H9 (cell line): ENCODE results near the gene KLF16. TPM values are rescaled to one million over a fixed set of nuclear protein-coding genes. Genes with fewer than 3 reads are reported as not detected.

Experiments
- DNase-seq: peaks from one replicate; pipeline ENCODE4 v3.0.0-alpha.2; 2017
- H2AFZ ChIP-seq: one replicate; pipeline ENCODE4 v1.6.1; 2013; ENCODE audit warnings: mild to moderate bottlenecking, low read length, control low read depth, moderate library complexity
- H2AK5ac ChIP-seq: 2 replicates; pipeline ENCODE4 v1.6.1; 2013; ENCODE audit warnings: low read length, control low read depth, mixed read lengths; ENCODE audit not compliant: insufficient read length
- H2BK120ac ChIP-seq: one replicate; pipeline ENCODE4 v1.6.1; 2013; ENCODE audit warnings: low read depth, mild to moderate bottlenecking, low read length, control low read depth, inconsistent platforms; ENCODE audit not compliant: poor library complexity, severe bottlenecking
- H2BK12ac ChIP-seq: 2 replicates; pipeline ENCODE4 v1.6.1; 2013; ENCODE audit warnings: low read length, control low read depth, mixed read lengths, low read depth; ENCODE audit not compliant: insufficient read length
- H2BK15ac ChIP-seq: 2 replicates; pipeline ENCODE4 v1.6.1; 2013; ENCODE audit warnings: low read depth, low read length, control low read depth
- H2BK20ac ChIP-seq: one replicate; pipeline ENCODE4 v1.6.1; 2013; ENCODE audit warnings: low read depth, mild to moderate bottlenecking, low read length, control low read depth, inconsistent platforms; ENCODE audit not compliant: poor library complexity, severe bottlenecking
- H2BK5ac ChIP-seq: 2 replicates; pipeline ENCODE4 v1.6.1; 2013; ENCODE audit warnings: low read length, control low read depth, mixed read lengths; ENCODE audit not compliant: insufficient read length
- H3K14ac ChIP-seq: 2 replicates; pipeline ENCODE4 v1.6.1; 2013; ENCODE audit warnings: low read length, control low read depth; ENCODE audit not compliant: insufficient read depth
- H3K18ac ChIP-seq: 2 replicates; pipeline ENCODE4 v1.6.1; 2013; ENCODE audit warnings: low read depth, mild to moderate bottlenecking, mixed read lengths, low read length, control low read depth; ENCODE audit not compliant: insufficient read length
- H3K23ac ChIP-seq: 2 replicates; pipeline ENCODE4 v1.6.1; 2013; ENCODE audit warnings: low read length, control low read depth, mixed read lengths, low read depth; ENCODE audit not compliant: insufficient read length
- H3K23me2 ChIP-seq: 2 replicates; pipeline ENCODE4 v1.6.1; 2013; ENCODE audit warnings: low read depth, mild to moderate bottlenecking, mixed read lengths, low read length, control low read depth; ENCODE audit not compliant: insufficient read length, poor library complexity, severe bottlenecking
- H3K27ac ChIP-seq: 2 replicates; pipeline ENCODE4 v1.5.1; 2013; ENCODE audit warnings: low read length, control low read depth, mixed read lengths, low read depth; ENCODE audit not compliant: insufficient read length
- H3K27me3 ChIP-seq: 2 replicates; pipeline ENCODE4 v1.6.1; 2013; ENCODE audit warnings: low read length, control low read depth, inconsistent platforms; ENCODE audit not compliant: insufficient read depth
- H3K4ac ChIP-seq: 2 replicates; pipeline ENCODE4 v1.6.1; 2013; ENCODE audit warnings: low read depth, mild to moderate bottlenecking, control low read depth, inconsistent platforms, low read length, moderate library complexity
- H3K4me1 ChIP-seq: 2 replicates; pipeline ENCODE4 v1.6.1; 2013; ENCODE audit warnings: low read length, control low read depth, inconsistent platforms; ENCODE audit not compliant: insufficient read depth
- H3K4me2 ChIP-seq: 2 replicates; pipeline ENCODE4 v1.6.1; 2013; ENCODE audit warnings: low read length, control low read depth, mixed read lengths; ENCODE audit not compliant: insufficient read length, insufficient read depth
- H3K56ac ChIP-seq: 2 replicates; pipeline ENCODE4 v1.6.1; 2013; ENCODE audit warnings: low read depth, mild to moderate bottlenecking, mixed read lengths, low read length, control low read depth; ENCODE audit not compliant: insufficient read length
- H3K79me1 ChIP-seq: 2 replicates; pipeline ENCODE4 v1.6.1; 2013; ENCODE audit warnings: low read depth, mild to moderate bottlenecking, moderate library complexity, low read length, control low read depth, inconsistent platforms; ENCODE audit not compliant: insufficient read depth, poor library complexity, severe bottlenecking
- H3K79me2 ChIP-seq: 2 replicates; pipeline ENCODE4 v1.6.1; 2013; ENCODE audit warnings: low read length, control low read depth, inconsistent platforms; ENCODE audit not compliant: insufficient read depth
- H3K9ac ChIP-seq: 2 replicates; pipeline ENCODE4 v1.6.1; 2013; ENCODE audit warnings: low read length, control low read depth, mixed read lengths; ENCODE audit not compliant: insufficient read length; ENCODE audit errors: extremely low read depth
- H3K9me3 ChIP-seq: one replicate; pipeline ENCODE4 v1.6.1; 2013; ENCODE audit warnings: low read depth, low read length, inconsistent platforms; ENCODE audit not compliant: control insufficient read depth
- H3T11ph ChIP-seq: one replicate; pipeline ENCODE4 v1.6.1; 2013; ENCODE audit warnings: mild to moderate bottlenecking, low read length, control low read depth, inconsistent platforms
- H4K20me1 ChIP-seq: one replicate; pipeline ENCODE4 v1.6.1; 2013; ENCODE audit not compliant: control insufficient read depth, insufficient read length, insufficient read depth
- H4K5ac ChIP-seq: 2 replicates; pipeline ENCODE4 v1.6.1; 2013; ENCODE audit warnings: low read depth, mild to moderate bottlenecking, mixed read lengths, low read length, control low read depth; ENCODE audit not compliant: insufficient read length
- H4K8ac ChIP-seq: replicated peaks from 2 replicates; pipeline ENCODE4 v1.6.1; 2013; ENCODE audit warnings: low read length, control low read depth, mixed read lengths, low read depth; ENCODE audit not compliant: insufficient read length
- H4K91ac ChIP-seq: 2 replicates; pipeline ENCODE4 v1.6.1; 2013; ENCODE audit warnings: low read depth, mild to moderate bottlenecking, moderate library complexity, mixed read lengths, low read length, control low read depth; ENCODE audit not compliant: insufficient read length
- H3K27ac Mint-ChIP-seq, 3 experiments: 2 replicates in 2 of 3; 3 replicates in 1 of 3; pipeline ENCODE4 v1.8.0; 2020 to 2021; ENCODE audit warnings: mixed read lengths in 3 of 3, mild to moderate bottlenecking in 1 of 3, moderate library complexity in 1 of 3
- H3K27me3 Mint-ChIP-seq: 2 replicates; pipeline ENCODE4 v1.8.0; 2021; ENCODE audit warnings: low read depth, mild to moderate bottlenecking, moderate library complexity, mixed read lengths
- H3K36me3 Mint-ChIP-seq, 3 experiments: 2 replicates in 2 of 3; 3 replicates in 1 of 3; pipeline ENCODE4 v1.8.0; 2020 to 2021; ENCODE audit warnings: low read depth in 3 of 3, mixed read lengths in 3 of 3; ENCODE audit not compliant: insufficient read depth in 1 of 3
- H3K4me1 Mint-ChIP-seq, 2 experiments: 2 replicates each; pipeline ENCODE4 v1.8.0; 2020; ENCODE audit warnings: mixed read lengths in 2 of 2
- H3K4me3 Mint-ChIP-seq, 2 experiments: 2 replicates in 1 of 2; 3 replicates in 1 of 2; pipeline ENCODE4 v1.8.0; 2020 to 2021; ENCODE audit warnings: mild to moderate bottlenecking in 2 of 2, mixed read lengths in 2 of 2, moderate library complexity in 1 of 2
- H3K9me3 Mint-ChIP-seq, 2 experiments: 2 replicates in 1 of 2; 3 replicates in 1 of 2; pipeline ENCODE4 v1.8.0; 2020; ENCODE audit warnings: mild to moderate bottlenecking in 2 of 2, mixed read lengths in 2 of 2, moderate library complexity in 1 of 2
- WGBS: extraction: QIAGEN DNeasy Blood & Tissue Kit; methylation state at CpG from one replicate; pipeline ENCODE4 v1.1.7; 2013; ENCODE audit warnings: missing lambda C conversion rate, low lambda C conversion rate, mixed read lengths; ENCODE audit not compliant: insufficient read length; ENCODE audit errors: extremely low coverage; 5-methylcytosine and 5-hydroxymethylcytosine counted together
- total RNA-seq: library from RNA; stranded (reverse); gene quantifications from 2 replicates; pipeline ENCODE4 v1.2.1, GENCODE V29; 2021
- TF ChIP-seq, protein P1 (sequence below): fragments of 200-600 bp; sonication (generic); conservative IDR thresholded peaks from 3 replicates; pipeline ENCODE4 v1.8.0; 2021; ENCODE audit warnings: antibody characterized with exemption, mild to moderate bottlenecking

Gene KLF16
- total RNA-seq, 1 experiment from 2014 or later = 66.8 TPM

- Histone ChIP-seq H4K91ac (no peak overlapping the region), H2AK5ac (no peak overlapping the region), H3K4ac (no peak overlapping the region), H2BK5ac (no peak overlapping the region), H3K27me3 (no peaks in the 10 kb centered on the region), H2BK20ac (no peak overlapping the region), H3K23ac (no peak overlapping the region), H3K23me2 (peaks cover 7% of the 10 kb centered on the region), H3K9ac (no peak overlapping the region), H3K79me1 (peaks cover 10% of the 10 kb centered on the region), H3T11ph (no peak overlapping the region), H3K14ac (no peak overlapping the region), H2BK120ac (no peak overlapping the region), H3K18ac (no peak overlapping the region), H4K20me1 (peaks cover 5% of the 10 kb centered on the region), H2BK12ac (no peak overlapping the region), H3K79me2 (peaks cover 22% of the 10 kb centered on the region; the same call in 1 of the 2 replicates), H4K8ac (no peak overlapping the region), H4K5ac (no peak overlapping the region), H2AFZ (no peak overlapping the region), H3K4me2 (no peak overlapping the region), H3K9me3 (no peaks in the 10 kb centered on the region), H3K56ac (no peak overlapping the region), H3K4me1 (no peaks in the 10 kb centered on the region), H3K27ac (no peak overlapping the region), H2BK15ac (no peak overlapping the region)
- H3K9me3 Mint-ChIP-seq = no peaks in the 10 kb centered on the region
- peaks cover 15 to 37% of the 10 kb centered on the region in 2 experiments for H3K4me1 Mint-ChIP-seq
- DNase-seq = no peak
- H3K27ac Mint-ChIP-seq = no peak overlapping the region; a peak in 1 of 7 replicates
- no peaks in the 10 kb centered on the region for H3K27me3 Mint-ChIP-seq
- no CpG with 5 or more reads among the region's 5 CpGs for WGBS
- TF ChIP-seq, protein P1, sequence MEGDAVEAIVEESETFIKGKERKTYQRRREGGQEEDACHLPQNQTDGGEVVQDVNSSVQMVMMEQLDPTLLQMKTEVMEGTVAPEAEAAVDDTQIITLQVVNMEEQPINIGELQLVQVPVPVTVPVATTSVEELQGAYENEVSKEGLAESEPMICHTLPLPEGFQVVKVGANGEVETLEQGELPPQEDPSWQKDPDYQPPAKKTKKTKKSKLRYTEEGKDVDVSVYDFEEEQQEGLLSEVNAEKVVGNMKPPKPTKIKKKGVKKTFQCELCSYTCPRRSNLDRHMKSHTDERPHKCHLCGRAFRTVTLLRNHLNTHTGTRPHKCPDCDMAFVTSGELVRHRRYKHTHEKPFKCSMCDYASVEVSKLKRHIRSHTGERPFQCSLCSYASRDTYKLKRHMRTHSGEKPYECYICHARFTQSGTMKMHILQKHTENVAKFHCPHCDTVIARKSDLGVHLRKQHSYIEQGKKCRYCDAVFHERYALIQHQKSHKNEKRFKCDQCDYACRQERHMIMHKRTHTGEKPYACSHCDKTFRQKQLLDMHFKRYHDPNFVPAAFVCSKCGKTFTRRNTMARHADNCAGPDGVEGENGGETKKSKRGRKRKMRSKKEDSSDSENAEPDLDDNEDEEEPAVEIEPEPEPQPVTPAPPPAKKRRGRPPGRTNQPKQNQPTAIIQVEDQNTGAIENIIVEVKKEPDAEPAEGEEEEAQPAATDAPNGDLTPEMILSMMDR = no peak
- peak overlapping the region; percentile 60 to 81; a peak in 4 of 5 replicates for H3K4me3 Mint-ChIP-seq
- H3K36me3 Mint-ChIP-seq = peaks cover 0 to 10% (median 6%) of the 10 kb centered on the region in 3 experiments; a peak in 5 of 7 replicates
These were observed 14.3 kb downstream of the KLF16 start for GRCh38 chr19:1849132-1849474.
